Gastrocnemius medialis (tissue), 4 donors: ENCODE results near the gene EHBP1L1. TPM values are rescaled to one million over a fixed set of nuclear protein-coding genes. Genes with fewer than 3 reads are reported as not detected.
"Not testable (repeated sequence)": the region's sequence is repeated elsewhere in the genome, so short reads cannot be mapped to it uniquely, and the experiment has no call there.

Experiments used
- ATAC-seq, 2 donors: fragments of 150-250 bp; one replicate each; pipeline ENCODE4 v1.9.1; 2016
- DNase-seq, 2 donors: peaks; one replicate each; pipeline ENCODE4 v3.0.0-alpha.2; 2019
- H3K27ac ChIP-seq, 4 donors: fragments of 200-600 bp; sonication (generic); 1 replicate in 1 of 4; 2 replicates in 3 of 4; pipeline ENCODE4 v1.5.1; 2016 to 2018; ENCODE audit warnings: mild to moderate bottlenecking in 2 of 4, moderate library complexity in 1 of 4
- H3K27me3 ChIP-seq, 3 donors: fragments of 200-600 bp; sonication (generic) in 2 of 3; 1 replicate in 1 of 3; 2 replicates in 2 of 3; pipeline versions ENCODE4 v1.5.1 to v1.6.0; 2016 to 2019; ENCODE audit warnings: mild to moderate bottlenecking in 1 of 3, moderate library complexity in 1 of 3
- H3K36me3 ChIP-seq, 2 donors: fragments of 200-600 bp; sonication (generic) in 1 of 2; one replicate each; pipeline ENCODE4 v1.5.1; 2017 to 2018
- H3K4me1 ChIP-seq, 2 donors: fragments of 200-600 bp; sonication (generic) in 1 of 2; one replicate each; pipeline ENCODE4 v1.5.1; 2016 to 2017; ENCODE audit warnings: mild to moderate bottlenecking in 2 of 2
- H3K4me3 ChIP-seq, 4 donors: fragments of 200-600 bp; sonication (generic) in 3 of 4; 1 replicate in 1 of 4; 2 replicates in 3 of 4; pipeline ENCODE4 v1.5.1; 2016 to 2019; ENCODE audit warnings: mild to moderate bottlenecking in 2 of 4
- H3K9me3 ChIP-seq, 3 donors: fragments of 200-600 bp; sonication (generic) in 2 of 3; 1 replicate in 1 of 3; 2 replicates in 2 of 3; pipeline ENCODE4 v1.5.1; 2016 to 2019
- POLR2A ChIP-seq, 2 donors: fragments of 450-650 bp; IDR thresholded peaks; one replicate each; pipeline ENCODE4 v1.6.1; 2017; ENCODE audit warnings: antibody characterized with exemption in 2 of 2, mild to moderate bottlenecking in 2 of 2, moderate library complexity in 2 of 2
- in situ Hi-C, 4 donors: fragments of 200-750 bp; cut with MboI; loops; one replicate each; pipeline versions ENCODE4 v1.15.0 to v1.8.0; 2017; ENCODE audit warnings: low sequenced_read_pairs in 4 of 4
- intact Hi-C: fragments of 100-400 bp; cut with DNase I; formaldehyde crosslinking; loops from one replicate; pipeline ENCODE4 v1.15.1; 2023; ENCODE audit warnings: low total_unique reads
- total RNA-seq, 4 donors: library from RNA; depleted of rRNA; stranded (reverse); fragments of >200 nt; gene quantifications; one replicate each; pipeline versions ENCODE4 v1.1.0 to v1.2.3, GENCODE V29; 2016
- TF ChIP-seq, protein P1 (sequence below), 5 experiments: fragments of 450-650 bp in 3 of 5; fragments of 200-600 bp in 2 of 5; sonication (generic) in 2 of 5; IDR thresholded peaks in 4 of 5; conservative IDR thresholded peaks in 1 of 5; 1 replicate in 4 of 5; 2 replicates in 1 of 5; pipeline ENCODE4 v1.5.1; 2016 to 2019; ENCODE audit warnings: antibody characterized with exemption in 5 of 5, mild to moderate bottlenecking in 3 of 5, moderate library complexity in 3 of 5

The EHBP1L1 gene
- total RNA-seq, 4 donors from 2014 or later, result 191 to 374 (median 250) TPM

DNA sequence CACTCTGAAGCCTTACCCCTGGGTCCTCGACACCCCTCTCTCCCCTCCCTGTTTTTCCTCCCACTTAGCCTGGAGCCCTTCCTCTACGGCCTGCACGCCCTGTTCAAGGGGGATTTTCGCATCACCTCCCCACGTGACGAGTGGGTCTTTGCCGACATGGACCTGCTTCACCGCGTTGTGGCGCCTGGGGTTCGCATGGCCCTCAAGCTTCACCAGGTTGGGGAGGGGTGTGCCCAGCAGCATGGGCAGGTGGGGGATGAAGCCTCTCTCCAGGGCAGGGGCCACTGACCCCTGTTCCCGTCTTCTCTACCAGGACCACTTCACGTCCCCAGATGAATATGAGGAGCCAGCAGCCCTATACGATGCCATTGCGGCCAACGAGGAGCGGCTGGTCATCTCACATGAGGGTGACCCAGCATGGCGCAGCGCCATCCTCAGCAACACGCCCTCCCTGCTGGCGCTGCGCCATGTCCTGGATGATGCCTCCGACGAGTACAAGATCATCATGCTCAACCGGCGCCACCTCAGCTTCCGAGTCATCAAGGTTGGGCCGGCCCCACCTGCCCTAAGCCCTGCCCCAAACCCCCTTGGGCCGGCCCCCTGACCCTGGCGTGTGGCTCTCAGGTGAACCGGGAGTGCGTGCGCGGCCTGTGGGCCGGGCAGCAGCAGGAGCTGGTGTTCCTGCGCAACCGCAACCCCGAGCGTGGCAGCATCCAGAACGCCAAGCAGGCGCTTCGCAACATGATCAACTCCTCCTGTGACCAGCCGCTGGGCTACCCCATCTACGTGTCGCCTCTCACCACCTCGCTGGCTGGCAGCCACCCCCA, 59.3 kb downstream of the EHBP1L1 start:
- DNase-seq (no peak), ATAC-seq (no peak)
- in situ Hi-C loops, result no loop called here
- H3K36me3 ChIP-seq, result peaks cover 0 to 58% of the 10 kb centered on the region in 2 donors
- no peaks in the 10 kb centered on the region for H3K27me3 ChIP-seq
- H3K27ac ChIP-seq, result no peak overlapping the region
- intact Hi-C loops, result no loop called here
- no peaks in the 10 kb centered on the region for H3K9me3 ChIP-seq
- no peak for TF ChIP-seq POLR2A (IDR thresholded peaks at IDR 0.05)
- TF ChIP-seq, protein P1, sequence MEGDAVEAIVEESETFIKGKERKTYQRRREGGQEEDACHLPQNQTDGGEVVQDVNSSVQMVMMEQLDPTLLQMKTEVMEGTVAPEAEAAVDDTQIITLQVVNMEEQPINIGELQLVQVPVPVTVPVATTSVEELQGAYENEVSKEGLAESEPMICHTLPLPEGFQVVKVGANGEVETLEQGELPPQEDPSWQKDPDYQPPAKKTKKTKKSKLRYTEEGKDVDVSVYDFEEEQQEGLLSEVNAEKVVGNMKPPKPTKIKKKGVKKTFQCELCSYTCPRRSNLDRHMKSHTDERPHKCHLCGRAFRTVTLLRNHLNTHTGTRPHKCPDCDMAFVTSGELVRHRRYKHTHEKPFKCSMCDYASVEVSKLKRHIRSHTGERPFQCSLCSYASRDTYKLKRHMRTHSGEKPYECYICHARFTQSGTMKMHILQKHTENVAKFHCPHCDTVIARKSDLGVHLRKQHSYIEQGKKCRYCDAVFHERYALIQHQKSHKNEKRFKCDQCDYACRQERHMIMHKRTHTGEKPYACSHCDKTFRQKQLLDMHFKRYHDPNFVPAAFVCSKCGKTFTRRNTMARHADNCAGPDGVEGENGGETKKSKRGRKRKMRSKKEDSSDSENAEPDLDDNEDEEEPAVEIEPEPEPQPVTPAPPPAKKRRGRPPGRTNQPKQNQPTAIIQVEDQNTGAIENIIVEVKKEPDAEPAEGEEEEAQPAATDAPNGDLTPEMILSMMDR (IDR thresholded peaks at IDR 0.05 in 4 of 5, conservative IDR thresholded peaks at IDR 0.05 in 1 of 5), result no peak
- no peak overlapping the region for H3K4me3 ChIP-seq
- H3K4me1 ChIP-seq, result peaks cover 13 to 20% of the 10 kb centered on the region in 2 donors

GRCh38 chr11:65636108-65637031, 60.5 kb downstream of the EHBP1L1 start:
- peaks cover 17 to 20% of the 10 kb centered on the region in 2 donors for H3K4me1 ChIP-seq
- peaks cover 0 to 45% of the 10 kb centered on the region in 2 donors for H3K36me3 ChIP-seq
- H3K9me3 ChIP-seq, result no peaks in the 10 kb centered on the region
- DNase-seq, result no peak
- peak overlapping the region in 1 of 4 donors; percentile 49 for H3K27ac ChIP-seq
- in situ Hi-C loops (no loop called here), intact Hi-C loops (no loop called here)
- ATAC-seq, result no peak
- no peaks in the 10 kb centered on the region for H3K27me3 ChIP-seq
- H3K4me3 ChIP-seq, result no peak overlapping the region
- TF ChIP-seq POLR2A (IDR thresholded peaks at IDR 0.05), result no peak
- TF ChIP-seq, protein P1 (IDR thresholded peaks at IDR 0.05 in 4 of 5, conservative IDR thresholded peaks at IDR 0.05 in 1 of 5), result no peak

GRCh38 chr11:65637032-65637557, 61.2 kb downstream of the EHBP1L1 start:
- TF ChIP-seq POLR2A (IDR thresholded peaks at IDR 0.05), result no peak
- TF ChIP-seq, protein P1 (IDR thresholded peaks at IDR 0.05 in 4 of 5, conservative IDR thresholded peaks at IDR 0.05 in 1 of 5), result no peak
- ATAC-seq (no peak), DNase-seq (no peak)
- Histone ChIP-seq H3K36me3 (peaks cover 0 to 42% of the 10 kb centered on the region in 2 donors), H3K27ac (peak overlapping the region; percentile 38 to 84 (median 82)), H3K4me3 (no peak overlapping the region), H3K4me1 (peaks cover 17 to 20% of the 10 kb centered on the region in 2 donors), H3K9me3 (no peaks in the 10 kb centered on the region), H3K27me3 (no peaks in the 10 kb centered on the region)
- intact Hi-C loops (no loop called here), in situ Hi-C loops (no loop called here)

DNA sequence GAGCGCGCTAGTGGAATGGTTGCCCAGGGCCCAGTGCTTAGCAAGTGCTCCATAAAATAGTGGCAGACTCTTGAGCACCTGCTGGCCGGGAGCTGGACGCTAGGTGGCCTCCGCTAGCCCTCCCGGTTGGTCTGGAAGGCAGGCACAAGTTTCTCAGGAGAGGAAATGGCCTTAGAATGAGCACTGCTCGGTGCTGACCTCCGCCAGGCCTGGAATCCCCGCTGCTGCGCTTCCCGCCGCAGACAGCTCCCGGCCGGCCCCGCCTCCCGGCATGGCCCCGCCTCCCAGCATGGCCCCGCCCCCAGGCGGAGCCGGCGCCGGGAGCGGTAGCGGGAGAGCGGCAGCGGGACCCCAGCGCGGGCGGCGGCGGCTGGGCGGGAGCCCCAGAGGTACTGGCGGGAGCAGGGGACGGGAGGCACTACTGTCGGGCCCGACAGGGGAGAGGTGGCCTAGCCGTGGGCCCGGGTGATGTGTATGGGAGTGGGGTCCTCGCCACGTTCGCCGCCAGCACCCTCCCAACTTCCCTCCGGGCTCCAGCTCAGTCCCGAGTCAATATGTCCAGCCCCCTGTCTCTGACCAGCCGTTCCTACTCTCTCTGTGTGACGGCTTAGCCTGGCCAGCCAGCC, 62.1 kb downstream of the EHBP1L1 start, which contains the start of gene SIPA1:
Gene SIPA1, plus strand, starts transcription at position 308 of the 626 bp plus-strand sequence. CDS start 2,821 bp downstream, outside the sequence.
- in situ Hi-C loops (no loop called here), intact Hi-C loops (loop anchor here (2.0 kb wide), 1 partner anchor 23 kb away; the partner anchor contains the start of genes MAP3K11 and PCNX3)
- TF ChIP-seq, protein P1 (IDR thresholded peaks at IDR 0.05 in 4 of 5, conservative IDR thresholded peaks at IDR 0.05 in 1 of 5), result peak in 4 of 5 experiments; percentile 31 to 42 (median 38)
- peak; percentile 63 to 76 for TF ChIP-seq POLR2A (IDR thresholded peaks at IDR 0.05)
- peaks cover 17 to 20% of the 10 kb centered on the region in 2 donors for H3K4me1 ChIP-seq
- H3K9me3 ChIP-seq, result no peaks in the 10 kb centered on the region
- H3K27ac ChIP-seq, result peak within 1 kb of the TSS; percentile 75 to 84 (median 82)
- ATAC-seq (peak; percentile 74 to 83), DNase-seq (peak; percentile 28 to 55)
- H3K4me3 ChIP-seq, result peak within 1 kb of the TSS; percentile 64 to 71 (median 68)
- H3K27me3 ChIP-seq, result no peaks in the 10 kb centered on the region
- H3K36me3 ChIP-seq, result peaks cover 0 to 42% of the 10 kb centered on the region in 2 donors

DNA sequence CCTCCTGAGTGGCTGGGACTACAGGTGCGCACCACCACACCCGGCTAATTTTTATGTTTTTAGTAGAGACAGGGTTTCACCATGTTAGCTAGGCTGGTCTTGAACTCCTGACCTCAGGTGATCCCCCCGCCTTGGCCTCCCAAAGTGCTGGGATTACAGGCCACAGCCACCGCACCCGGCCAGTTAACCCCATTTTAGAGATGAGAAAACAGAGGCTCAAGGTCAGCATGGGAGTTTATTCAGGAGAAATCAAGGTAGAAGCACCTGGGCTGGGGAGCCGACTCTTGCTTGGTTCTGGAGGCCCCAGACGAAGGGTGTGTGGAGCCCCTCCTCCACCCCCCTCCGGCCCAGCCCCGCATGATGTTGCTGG, 63.4 kb downstream of the EHBP1L1 start:
- peaks cover 0 to 29% of the 10 kb centered on the region in 2 donors for H3K36me3 ChIP-seq
- peak overlapping the region in 2 of 4 donors; percentile 70 to 71 for H3K4me3 ChIP-seq
- ATAC-seq, in situ Hi-C loops, DNase-seq, H3K9me3 ChIP-seq, H3K27me3 ChIP-seq: not testable (repeated sequence)
- intact Hi-C loops, result loop anchor here (2.0 kb wide), 1 partner anchor 24 kb away; the partner anchor contains the start of genes MAP3K11 and PCNX3
- H3K4me1 ChIP-seq, result peaks cover 17 to 20% of the 10 kb centered on the region in 2 donors
- peak overlapping the region; percentile 75 to 84 (median 82) for H3K27ac ChIP-seq
